ENCODE data around the gene TMPRSS4. TPM values are rescaled to one million over a fixed set of nuclear protein-coding genes. Genes with fewer than 3 reads are reported as not detected.
A peak's percentile ranks its signal among the peaks of the same experiment; 100 is the strongest.

Gene TMPRSS4
- polyA plus RNA-seq, 3 donors = 20.1 to 46.6 (median 25.6) TPM

GRCh38 chr11:118143661-118144185, 66.8 kb downstream of the TMPRSS4 start:
- DNase-seq (ENCODE audit: extremely low read depth in 1 of 11, low read depth in 9 of 11, low spot score in 4 of 11) = no peak

DNA sequence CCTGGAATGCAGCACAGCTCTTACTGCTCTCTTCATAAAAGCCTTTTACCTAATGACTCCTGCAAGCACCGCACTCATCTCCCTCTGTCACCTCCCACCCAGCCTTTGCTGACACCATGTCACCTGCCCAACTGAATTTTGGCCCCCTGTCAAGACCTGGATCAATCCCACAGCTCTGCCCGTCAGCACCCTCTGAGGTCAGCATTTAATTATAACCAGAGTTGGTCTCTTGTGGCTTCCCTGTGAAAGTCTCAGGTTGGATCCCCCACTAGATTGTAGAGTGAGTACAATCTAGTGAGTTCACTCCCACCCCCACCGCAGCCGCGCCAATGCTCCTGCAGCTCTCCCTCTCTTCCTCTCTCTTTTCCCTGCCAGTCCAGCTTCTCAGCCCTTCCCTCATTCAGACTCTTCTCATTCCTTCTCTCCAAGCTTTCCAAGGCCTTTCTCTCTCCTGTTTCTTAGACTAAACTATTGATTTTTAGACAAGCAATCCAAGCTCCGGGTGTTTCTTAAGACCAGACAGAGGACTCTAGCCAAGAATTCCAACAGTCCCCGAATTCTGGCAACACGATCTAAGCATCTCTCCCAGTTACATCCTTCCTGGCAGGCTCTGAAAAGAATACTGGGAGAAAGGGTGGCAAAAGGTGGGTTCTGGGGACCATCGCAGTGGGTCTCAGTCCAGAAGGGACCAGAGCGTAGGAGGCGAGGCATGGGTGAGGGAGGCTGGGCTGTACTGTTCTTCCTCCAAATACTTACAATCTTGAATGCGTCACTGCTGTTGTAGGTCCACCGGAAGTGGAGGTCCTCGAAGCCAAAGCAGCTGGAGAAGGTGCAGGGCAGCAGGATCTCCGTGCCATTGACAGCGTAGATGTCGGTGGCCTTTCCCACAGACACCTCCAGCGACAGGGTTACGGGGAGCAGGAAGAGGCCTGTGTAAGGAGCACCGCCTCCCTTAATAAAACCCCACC, 67.7 kb downstream of the TMPRSS4 start:
- DNase-seq (ENCODE audit: extremely low read depth in 1 of 11, low read depth in 9 of 11, low spot score in 4 of 11) = no peak

DNA sequence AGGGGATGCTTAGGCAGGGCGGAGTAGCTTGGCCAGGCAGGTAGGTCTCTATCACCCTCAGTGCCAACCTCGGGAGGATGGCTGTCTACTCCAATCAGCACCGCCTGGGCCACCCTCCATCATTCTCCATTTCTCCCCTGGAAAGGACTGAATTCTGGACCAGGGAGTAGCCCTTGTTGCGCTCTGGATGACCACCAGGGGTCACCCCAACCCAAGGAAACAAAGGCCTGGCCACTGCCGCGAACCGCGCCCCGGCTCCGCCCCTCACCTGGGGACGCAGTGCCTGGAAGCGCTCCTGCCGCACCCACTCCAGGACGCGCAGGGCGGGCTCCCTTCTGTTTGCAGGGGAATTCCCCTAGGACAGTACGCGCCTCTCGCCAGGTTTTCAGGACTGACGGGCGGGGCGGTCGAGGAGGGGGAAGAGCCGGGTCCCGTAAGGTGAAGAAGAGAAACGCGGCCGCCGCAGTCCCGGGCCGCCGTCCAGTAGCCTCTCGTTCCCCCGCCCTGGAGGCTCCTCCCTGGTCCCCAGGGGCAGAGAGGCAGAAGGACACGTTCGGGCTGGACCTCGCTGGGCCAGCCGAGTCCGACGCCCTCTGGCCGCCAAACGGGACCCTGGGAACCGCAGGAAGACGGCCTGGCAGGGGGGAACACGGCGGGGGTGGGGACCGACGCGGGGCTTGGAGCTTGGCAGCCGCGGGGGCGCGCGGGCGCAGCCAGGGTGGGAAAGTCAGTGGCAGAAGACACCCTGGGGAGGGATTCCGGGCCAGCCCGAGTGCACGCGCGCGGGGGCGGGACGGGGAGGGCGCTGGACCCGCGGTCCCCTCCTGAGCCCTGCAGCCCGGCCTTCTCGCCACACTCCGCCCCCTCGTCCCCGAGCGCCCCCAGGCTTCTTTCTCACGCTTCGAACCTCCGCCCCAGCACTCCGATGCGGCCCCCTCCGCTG, 68.7 kb downstream of the TMPRSS4 start:
- peak; percentile 47 to 80 (median 70) for DNase-seq (ENCODE audit: extremely low read depth in 1 of 11, low read depth in 9 of 11, low spot score in 4 of 11)

DNA sequence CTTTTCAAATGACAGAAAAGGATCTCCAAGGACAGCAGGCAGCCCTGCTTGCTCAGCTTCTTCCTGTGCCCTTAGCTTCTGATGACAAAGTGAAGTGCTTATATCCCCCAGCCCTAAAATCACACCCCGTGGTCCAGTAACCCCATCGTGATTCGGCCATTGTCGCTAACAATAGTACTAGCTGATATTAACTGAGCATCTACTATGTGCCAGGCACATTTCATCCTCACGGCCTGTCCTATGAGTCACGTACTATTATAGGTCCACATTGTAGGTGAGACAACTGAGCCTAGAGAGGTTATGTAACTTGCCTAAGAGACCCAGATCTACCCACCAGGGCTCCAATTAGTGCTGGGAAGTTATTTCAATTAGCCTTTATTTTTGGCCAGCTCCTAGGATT, 69.7 kb downstream of the TMPRSS4 start:
- no peak for DNase-seq (ENCODE audit: extremely low read depth in 1 of 11, low read depth in 9 of 11, low spot score in 4 of 11)

GRCh38 chr11:118147502-118147901, 70.6 kb downstream of the TMPRSS4 start:
- no peak for DNase-seq (ENCODE audit: extremely low read depth in 1 of 11, low read depth in 9 of 11, low spot score in 4 of 11)

DNA sequence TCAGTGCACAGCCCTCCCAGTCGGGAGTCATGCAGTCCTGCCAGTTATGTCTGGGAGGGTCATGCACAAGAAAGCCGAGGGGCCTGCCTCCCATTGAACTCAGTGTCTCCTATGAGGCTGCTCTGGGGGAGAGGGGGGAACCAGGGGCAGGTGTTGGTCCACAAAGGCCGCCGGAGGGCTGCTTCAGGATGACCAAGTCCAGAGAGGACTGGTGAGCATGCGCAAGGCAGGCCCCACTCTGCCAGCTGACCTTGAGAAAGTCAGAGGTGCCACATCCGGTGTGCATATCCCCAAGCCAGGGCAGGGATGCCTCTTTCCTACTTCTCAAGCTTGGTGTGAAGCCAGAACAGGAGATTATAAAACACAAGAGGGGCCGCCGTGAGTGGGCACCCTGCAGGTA, 71.4 kb downstream of the TMPRSS4 start:
- no peak for DNase-seq (ENCODE audit: extremely low read depth in 1 of 11, low read depth in 9 of 11, low spot score in 4 of 11)

- DNase-seq (ENCODE audit: extremely low read depth in 1 of 11, low read depth in 9 of 11, low spot score in 4 of 11) = no peak
Observed at GRCh38 chr11:118148856-118149255, 72.0 kb downstream of the TMPRSS4 start.

- no peak for DNase-seq (ENCODE audit: extremely low read depth in 1 of 11, low read depth in 9 of 11, low spot score in 4 of 11)
Observed at GRCh38 chr11:118149493-118149892, 72.6 kb downstream of the TMPRSS4 start.

DNA sequence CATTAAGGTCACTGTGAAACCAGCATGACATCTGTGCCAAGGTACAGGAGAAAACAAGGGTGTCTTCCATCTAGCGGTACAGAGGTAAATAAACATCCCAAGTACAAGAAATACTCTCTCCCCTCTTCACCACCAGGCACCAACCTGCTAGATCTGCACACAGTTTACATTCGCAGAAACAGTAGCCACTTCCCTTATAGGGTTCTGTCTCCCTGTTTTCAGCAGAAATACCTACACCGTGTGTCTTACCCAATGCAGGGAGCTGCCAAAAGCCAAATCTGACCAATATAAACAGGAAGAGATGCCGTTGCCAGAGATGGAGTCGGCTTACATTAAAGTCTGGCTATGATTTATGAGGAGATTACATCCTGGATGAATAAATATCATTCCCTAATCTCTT, 74.6 kb downstream of the TMPRSS4 start:
- no peak for DNase-seq (ENCODE audit: extremely low read depth in 1 of 11, low read depth in 9 of 11, low spot score in 4 of 11)

GRCh38 chr11:118152020-118152551, 75.2 kb downstream of the TMPRSS4 start:
- DNase-seq (ENCODE audit: extremely low read depth in 1 of 11, low read depth in 9 of 11, low spot score in 4 of 11) = no peak

DNA sequence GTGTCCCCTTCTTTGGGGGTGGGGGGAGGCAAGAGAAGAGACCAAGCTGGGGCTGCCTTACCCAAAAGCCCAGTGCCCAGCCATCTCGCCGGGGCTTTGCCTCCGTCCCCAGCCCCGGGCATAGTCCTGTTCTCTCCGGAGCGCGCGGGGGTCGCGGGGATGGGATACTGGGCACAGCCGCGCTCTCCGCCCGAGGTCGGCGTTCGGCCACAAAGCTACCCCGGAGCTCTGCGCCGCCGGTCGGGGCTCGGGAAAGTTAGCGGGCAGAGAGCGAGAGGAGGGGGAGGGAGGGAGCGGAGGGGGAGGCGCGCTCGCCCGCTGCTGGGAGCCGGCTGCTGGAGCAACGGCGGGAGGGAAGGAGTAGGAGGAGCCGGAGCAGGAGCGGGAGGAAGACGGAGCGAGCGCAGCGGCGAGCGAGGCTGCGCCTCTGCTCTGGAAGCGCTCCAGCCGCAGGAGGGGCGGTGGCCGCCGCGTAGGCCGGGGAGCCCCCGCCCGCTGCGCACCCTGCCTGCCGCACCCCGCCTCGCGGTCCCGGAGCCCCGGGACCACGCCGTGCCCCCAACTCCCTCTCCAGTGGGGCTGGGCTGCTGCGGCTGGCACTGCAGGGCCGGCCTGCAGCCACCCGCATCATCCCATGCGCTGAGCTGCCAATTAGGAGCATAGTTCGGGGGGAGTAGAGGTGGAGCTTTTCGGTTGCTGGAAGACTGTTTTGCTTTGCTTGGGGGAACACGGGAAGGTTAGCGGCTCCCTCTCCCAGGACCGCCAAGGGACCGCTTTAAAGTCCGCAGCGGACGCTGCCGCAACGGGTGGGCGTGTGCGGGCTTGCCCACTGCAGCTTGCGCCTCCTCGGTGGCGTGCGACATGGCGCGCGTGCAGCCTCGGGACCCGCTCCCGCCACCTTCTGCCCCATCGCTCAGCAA, 75.9 kb downstream of the TMPRSS4 start, which contains the start of gene SCN4B:
Gene SCN4B, minus strand, starts transcription at position 272 of the 920 bp plus-strand sequence. Its CDS starts 150 bp downstream, at position 122.
- peak in 8 of 11 donors; percentile 56 to 78 (median 66) for DNase-seq (ENCODE audit: extremely low read depth in 1 of 11, low read depth in 9 of 11, low spot score in 4 of 11)

DNA sequence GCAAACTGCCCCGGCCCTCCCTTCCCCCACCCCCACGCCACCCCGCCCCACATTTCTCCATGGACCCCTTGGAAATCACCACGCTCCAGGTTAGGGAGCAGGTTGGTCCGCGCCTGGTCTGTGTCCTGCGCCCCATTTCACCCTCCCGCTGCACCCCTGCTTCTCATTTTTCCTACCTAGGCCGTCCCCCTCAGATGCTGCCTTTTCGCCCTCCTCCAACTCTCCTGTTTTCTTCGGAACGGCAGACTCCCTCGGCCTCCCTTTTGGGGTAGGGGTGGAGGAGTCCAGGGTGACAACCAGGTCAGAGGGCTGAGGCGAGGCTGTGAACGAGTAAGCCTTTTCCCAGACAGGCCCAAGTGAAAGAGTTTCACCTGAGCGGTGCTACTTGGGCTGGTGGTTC, 76.6 kb downstream of the TMPRSS4 start:
- no peak for DNase-seq (ENCODE audit: extremely low read depth in 1 of 11, low read depth in 9 of 11, low spot score in 4 of 11)

- DNase-seq (ENCODE audit: extremely low read depth in 1 of 11, low read depth in 9 of 11, low spot score in 4 of 11) = no peak
Observed at GRCh38 chr11:118153976-118154375, 77.1 kb downstream of the TMPRSS4 start.

- no peak for DNase-seq (ENCODE audit: extremely low read depth in 1 of 11, low read depth in 9 of 11, low spot score in 4 of 11)
Observed at GRCh38 chr11:118154641-118155040, 77.8 kb downstream of the TMPRSS4 start.

DNA sequence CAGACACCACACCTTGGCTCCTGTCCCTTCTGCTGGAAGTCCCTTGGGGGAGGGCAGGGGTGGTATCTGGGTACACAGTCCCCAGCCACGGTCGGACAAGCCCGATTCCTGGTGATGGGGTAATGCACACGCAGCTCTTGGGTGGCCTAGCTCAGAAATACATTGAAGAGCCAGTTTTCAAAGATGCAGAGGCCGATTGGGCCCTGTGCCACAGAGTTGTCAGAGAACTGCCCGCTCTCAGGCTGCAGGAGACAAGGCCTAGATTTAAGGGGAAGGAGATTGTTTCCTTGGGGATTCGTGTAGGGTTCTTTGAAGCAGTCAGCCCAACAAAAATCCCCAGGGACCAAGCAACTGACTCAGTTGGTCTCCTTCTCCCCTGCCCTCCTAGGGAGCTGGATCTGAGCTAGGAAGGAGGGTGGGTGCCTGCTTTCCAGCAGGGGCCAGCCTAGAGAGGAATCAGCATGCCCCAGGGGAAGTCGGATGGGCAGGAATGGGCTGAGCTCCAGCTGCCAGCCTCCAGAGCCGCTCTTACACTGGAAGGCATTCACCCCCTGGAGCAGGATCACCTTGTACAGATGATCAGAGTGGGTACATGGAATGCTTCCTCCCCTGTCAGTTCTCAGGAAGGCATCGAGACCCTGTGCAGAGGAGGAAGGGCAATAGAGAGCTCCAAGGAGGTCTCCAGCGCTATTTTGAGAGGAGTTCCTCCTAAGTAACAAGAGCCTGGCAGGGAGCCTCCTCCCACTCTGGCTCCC, 79.1 kb downstream of the TMPRSS4 start:
- no peak for DNase-seq (ENCODE audit: extremely low read depth in 1 of 11, low read depth in 9 of 11, low spot score in 4 of 11)

DNA sequence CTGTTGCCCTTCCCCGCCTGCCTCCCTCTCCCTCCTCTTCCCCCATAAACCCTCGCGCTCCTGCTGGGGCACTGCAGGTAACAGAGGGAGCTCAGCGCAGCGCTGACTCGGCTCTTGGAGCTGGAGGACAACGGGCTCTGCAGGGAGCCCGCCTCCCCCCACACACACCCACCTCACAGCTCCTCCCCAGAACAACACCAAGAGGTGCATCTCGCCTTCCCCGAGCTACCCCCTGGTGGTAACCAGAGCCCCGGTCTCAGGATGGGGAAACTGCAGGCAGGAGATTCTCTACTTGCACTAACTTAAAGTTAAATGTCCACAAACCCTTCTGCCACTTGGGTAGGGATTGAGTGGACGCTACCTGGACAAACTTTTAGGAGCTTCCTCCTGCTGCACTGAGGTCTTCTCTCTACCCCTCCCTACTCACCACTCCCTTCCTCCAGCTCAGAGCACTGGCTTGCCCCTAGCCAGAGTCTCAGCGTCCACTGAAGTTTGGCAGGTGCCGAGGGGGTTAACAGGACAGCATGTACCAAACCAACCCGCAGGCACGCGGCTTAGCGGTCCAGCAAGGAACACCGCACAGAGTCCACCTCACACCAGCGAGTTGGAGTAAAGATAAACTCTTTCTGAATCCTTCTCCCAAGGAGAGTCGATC, 79.8 kb downstream of the TMPRSS4 start:
- DNase-seq (ENCODE audit: extremely low read depth in 1 of 11, low read depth in 9 of 11, low spot score in 4 of 11) = no peak

Data from renal cortex interstitium (tissue), 11 donors.